Hindlimb muscle (tissue), 1 donor: ENCODE data around the gene BPIFB1. TPM values are rescaled to one million over a fixed set of nuclear protein-coding genes. Genes with fewer than 3 reads are reported as not detected.

ENCODE experiments used
- DNase-seq: peaks from one replicate; pipeline ENCODE4 v3.0.0-alpha.2; 2013
- polyA plus RNA-seq: library from polyadenylated mRNA; unstranded; fragments of 120-200 nt; gene quantifications from one replicate; pipeline ENCODE4 v1.2.1, GENCODE V29; 2013; ENCODE audit not compliant: insufficient read length

The BPIFB1 gene
- polyA plus RNA-seq, 1 donor = not detected

DNA sequence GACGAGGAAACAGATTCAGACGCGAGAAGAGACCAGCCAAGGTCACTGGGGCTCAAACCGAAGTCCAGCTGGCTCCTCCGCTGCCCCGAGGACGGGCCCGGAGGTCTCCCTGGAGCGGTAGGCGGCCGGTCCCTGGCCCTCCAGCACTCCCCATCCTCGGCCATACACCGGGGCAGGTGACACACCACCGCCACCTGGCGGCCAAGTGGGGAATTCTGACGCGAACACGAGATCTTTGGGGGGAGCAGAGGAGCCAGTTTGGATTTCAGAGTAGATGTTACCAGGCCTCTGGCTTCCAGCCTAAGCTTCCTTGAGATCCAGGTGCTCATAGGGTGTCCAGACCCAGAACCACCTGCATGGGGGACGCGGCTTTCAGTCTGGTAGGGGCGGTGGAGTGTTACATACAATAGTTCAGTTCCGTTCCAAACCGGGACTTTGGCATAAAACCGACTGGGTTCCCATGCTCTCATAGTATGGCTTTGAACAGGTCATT is 16.1 kb downstream of the BPIFB1 start:
- DNase-seq = peak; percentile 29

- DNase-seq = no peak
Measured at GRCh38 chr20:33301192-33301930, 18.3 kb downstream of the BPIFB1 start.

- no peak for DNase-seq
Measured at GRCh38 chr20:33303595-33303994, 20.6 kb downstream of the BPIFB1 start.

GRCh38 chr20:33304046-33304445 is 21.0 kb downstream of the BPIFB1 start:
- no peak for DNase-seq

GRCh38 chr20:33305589-33306057 is 22.6 kb downstream of the BPIFB1 start:
- no peak for DNase-seq

DNA sequence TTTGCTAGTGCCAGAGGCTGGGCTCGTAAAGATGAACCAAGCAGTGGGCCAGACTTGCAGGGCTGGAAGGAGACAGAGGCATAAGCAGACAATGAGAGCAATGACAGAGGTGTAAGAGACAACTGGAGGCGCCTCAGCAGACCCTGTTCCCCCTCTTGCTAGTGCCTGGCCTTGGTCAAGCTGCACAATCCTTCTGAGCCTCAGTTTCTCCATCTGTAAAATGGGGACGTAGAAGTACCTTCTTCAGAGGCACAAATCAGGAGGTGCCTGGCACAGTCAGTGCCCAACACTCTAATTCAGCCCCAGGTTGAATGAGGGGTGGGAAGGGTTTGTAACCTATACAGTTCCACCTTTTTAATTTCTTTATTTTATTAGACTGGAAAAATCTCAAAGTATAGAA is 23.2 kb downstream of the BPIFB1 start:
- DNase-seq = no peak

DNA sequence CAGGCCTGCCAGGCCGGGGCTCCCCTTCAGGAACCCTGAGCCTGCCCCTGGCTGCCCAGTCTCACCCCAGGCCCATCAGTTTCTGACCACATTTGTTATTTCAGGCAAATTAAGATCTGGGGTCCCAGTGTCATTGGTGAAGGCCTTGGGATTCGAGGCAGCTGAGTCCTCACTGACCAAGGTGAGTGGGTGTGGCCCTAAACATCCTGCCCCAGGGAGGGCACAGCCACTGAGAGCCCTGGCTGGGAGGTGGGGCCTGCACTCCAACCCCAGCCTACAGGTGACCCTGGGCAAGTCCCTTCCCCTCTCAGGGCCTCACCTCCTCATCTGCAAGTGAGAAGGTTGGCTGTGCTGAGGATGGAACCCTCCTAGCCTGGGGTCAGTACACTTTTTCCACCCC is 23.8 kb downstream of the BPIFB1 start:
- no peak for DNase-seq

GRCh38 chr20:33308668-33309067 is 25.7 kb downstream of the BPIFB1 start:
- no peak for DNase-seq

DNA sequence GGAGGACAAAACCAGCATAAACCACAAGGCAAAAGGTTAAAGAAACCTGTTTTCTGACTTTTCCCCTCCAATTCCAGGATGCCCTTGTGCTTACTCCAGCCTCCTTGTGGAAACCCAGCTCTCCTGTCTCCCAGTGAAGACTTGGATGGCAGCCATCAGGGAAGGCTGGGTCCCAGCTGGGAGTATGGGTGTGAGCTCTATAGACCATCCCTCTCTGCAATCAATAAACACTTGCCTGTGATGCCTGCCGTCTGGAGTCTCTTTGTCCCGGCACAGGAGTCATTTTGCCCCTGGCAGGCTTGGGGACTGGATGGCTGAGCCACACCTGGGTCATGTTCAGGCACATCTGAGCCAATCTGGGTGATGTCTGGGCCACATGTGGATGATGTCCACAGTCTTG is 26.6 kb downstream of the BPIFB1 start:
- no peak for DNase-seq

GRCh38 chr20:33310327-33310899 is 27.4 kb downstream of the BPIFB1 start:
- no peak for DNase-seq

- DNase-seq = no peak
Measured at GRCh38 chr20:33311011-33311410, 28.0 kb downstream of the BPIFB1 start.

GRCh38 chr20:33311996-33312395 is 29.0 kb downstream of the BPIFB1 start:
- DNase-seq = no peak

DNA sequence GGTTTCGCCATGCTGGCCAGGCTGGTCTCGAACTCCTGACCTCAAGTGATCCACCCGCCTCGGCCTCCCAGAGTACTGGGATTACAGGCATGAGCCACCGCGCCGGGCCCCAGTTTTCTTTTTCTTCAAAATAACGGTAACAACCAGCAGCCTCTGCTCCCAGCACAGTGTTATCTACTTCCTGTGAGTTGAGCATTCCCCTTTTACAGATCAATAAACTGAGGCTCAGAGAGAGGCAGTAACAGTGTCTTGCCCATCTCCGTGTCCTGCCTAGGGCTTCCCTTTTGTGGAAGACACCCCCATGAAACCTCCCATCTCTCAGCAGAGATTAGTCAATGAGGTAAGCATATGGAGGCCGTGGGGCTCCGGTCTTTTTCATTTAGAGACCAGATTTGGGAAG is 29.6 kb downstream of the BPIFB1 start:
- DNase-seq = no peak

GRCh38 chr20:33313686-33314314 is 30.8 kb downstream of the BPIFB1 start:
- DNase-seq = no peak

GRCh38 chr20:33316343-33316742 is 33.3 kb downstream of the BPIFB1 start:
- no peak for DNase-seq

GRCh38 chr20:33316958-33317357 is 33.9 kb downstream of the BPIFB1 start:
- no peak for DNase-seq

- DNase-seq = no peak
Measured at GRCh38 chr20:33317424-33318095, 34.5 kb downstream of the BPIFB1 start.

GRCh38 chr20:33318096-33318429 is 35.0 kb downstream of the BPIFB1 start:
- no peak for DNase-seq

GRCh38 chr20:33320006-33320405 is 37.0 kb downstream of the BPIFB1 start:
- DNase-seq = no peak

GRCh38 chr20:33322456-33322855 is 39.4 kb downstream of the BPIFB1 start:
- no peak for DNase-seq

GRCh38 chr20:33323236-33323635 is 40.2 kb downstream of the BPIFB1 start:
- DNase-seq = no peak

DNA sequence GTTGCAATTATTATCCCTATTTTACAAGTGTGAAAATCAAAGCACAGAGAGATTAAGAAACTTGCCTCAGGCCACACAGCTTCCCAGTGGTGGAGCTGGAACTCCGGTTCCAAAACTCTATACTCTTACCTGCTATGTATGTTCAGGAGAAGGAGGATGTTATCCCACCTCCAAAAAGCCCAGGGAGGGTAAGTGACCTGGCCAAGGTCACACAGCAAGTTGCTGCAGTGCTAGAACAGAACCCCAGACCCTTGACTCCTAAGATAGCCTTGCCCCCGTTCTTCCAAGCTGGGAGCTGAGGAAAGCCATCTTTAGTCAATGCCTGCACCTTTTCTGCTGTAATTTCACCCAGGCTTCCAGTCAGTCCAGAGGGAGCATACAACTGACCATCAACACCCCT is 42.3 kb downstream of the BPIFB1 start:
- no peak for DNase-seq
